Sciatic nerve (tissue), 2 donors: ENCODE data around the gene DNAI4. TPM values are rescaled to one million over a fixed set of nuclear protein-coding genes. Genes with fewer than 3 reads are reported as not detected.
"Not testable (repeated sequence)": the region's sequence is repeated elsewhere in the genome, so short reads cannot be mapped to it uniquely, and the experiment has no call there.

Source experiments
- ATAC-seq: fragments of 200-7000 bp; cut with Tn5 transposase; one replicate; pipeline ENCODE4 v1.9.1; 2020; ENCODE audit warnings: mild to moderate bottlenecking, moderate library complexity
- DNase-seq: peaks from one replicate; pipeline ENCODE4 v3.0.0-alpha.2; 2020; ENCODE audit warnings: low spot score
- intact Hi-C: fragments of 100-400 bp; cut with DNase I; formaldehyde crosslinking; loops from one replicate; pipeline ENCODE4 v1.14.2; 2022
- total RNA-seq: library from RNA; stranded (reverse); fragmentation: NEBNext Ultra II Directional; extraction: Animal tissue kit (Norgen Biotek cat#: 25700); gene quantifications from one replicate; pipeline ENCODE4 v1.2.1, GENCODE V29; 2021
- donor health status: DM: no; HTN: no; CAD: no.
- donor health status: DM: no; HTN: no; CAD: no.

Gene DNAI4
- total RNA-seq, 1 donor from 2014 or later = 70.9 TPM

DNA sequence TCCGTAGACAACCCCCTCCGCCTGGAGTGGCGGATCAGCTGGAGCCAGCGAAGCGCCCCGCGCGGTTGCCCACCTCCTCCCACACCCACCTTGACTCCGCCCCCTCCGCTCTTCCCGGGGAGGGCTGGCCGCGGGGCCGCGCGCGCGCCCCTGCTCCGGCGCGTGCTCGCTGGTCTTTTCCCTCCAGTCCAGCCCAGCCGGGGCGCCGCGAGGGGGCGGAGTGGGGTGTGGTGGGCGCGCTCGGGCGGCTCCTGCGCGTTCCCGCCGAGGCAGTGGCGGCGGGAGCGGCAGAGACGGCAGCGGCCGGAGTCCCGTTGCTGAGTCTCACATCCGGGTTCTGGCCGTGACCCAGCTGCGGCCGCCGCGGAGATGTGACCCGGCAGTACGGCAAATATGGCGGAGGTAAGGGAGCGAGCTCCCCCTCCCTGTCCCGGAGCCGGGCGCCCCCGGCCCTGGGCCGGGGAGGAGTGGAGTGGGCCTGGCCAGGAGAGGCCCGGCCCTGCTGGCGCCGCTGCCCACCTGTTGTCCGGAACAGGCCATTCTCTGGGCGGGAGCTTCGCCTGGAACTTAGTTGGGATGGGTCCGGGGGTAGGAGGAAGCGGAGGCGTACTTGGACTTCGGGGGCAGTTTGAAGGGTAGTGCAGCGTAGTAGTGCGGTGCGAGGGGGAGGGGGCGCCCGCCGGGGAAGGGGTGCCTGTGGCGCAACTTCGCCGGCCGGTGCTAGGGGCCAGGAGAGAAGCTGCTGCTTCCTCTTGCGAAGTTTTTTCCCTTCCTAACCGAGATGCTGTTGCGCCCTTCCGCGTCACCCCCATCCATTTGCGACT lies 5.6 kb upstream of the DNAI4 start:
- ATAC-seq (peak; percentile 86), DNase-seq (peak; percentile 97)
- intact Hi-C loops = no loop called here

DNA sequence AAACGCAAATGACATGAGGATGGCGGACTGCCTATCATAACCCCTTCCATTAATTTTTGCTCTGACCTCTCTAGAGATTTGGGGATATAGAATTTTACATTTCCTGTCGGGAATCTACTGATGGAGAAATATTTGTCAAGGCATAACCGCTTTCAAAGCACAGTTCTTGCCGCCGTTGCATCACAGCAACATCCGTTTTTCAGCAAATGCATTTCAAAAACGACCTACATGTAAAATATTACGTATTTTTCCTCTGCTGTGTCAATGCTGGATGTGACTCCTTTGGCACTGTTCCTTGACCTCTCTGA lies 5.0 kb upstream of the DNAI4 start:
- intact Hi-C loops = no loop called here
- ATAC-seq = no peak
- no peak for DNase-seq

DNA sequence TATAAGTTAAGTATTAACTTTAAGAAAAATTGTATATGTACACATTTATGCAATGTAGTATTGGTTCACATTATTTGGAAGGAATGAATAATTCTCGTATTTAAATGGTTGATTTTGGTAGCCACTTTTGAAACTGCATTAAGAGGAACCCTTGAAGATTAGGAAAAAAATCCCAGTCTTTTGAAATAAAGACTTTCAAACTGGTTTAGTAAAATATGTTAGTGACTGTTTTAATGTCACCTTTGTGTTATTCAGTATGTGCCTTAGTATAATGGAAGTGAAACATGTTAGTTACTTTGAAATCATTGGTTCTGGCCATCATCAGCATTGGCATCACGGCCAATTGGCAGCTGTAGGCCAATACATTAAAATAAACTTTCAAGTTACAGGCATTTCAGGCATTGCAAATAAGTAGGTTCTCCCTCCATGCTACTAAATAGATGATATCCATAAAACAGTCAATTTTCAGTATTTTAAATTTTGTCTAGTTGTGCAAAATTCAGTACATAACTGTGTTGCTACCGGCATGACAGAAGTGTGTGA lies 4.6 kb upstream of the DNAI4 start:
- intact Hi-C loops = no loop called here
- ATAC-seq = no peak
- no peak for DNase-seq

- intact Hi-C loops = no loop called here
- ATAC-seq = no peak
Observed at GRCh38 chr1:66927528-66927927, 2.9 kb upstream of the DNAI4 start.

DNA sequence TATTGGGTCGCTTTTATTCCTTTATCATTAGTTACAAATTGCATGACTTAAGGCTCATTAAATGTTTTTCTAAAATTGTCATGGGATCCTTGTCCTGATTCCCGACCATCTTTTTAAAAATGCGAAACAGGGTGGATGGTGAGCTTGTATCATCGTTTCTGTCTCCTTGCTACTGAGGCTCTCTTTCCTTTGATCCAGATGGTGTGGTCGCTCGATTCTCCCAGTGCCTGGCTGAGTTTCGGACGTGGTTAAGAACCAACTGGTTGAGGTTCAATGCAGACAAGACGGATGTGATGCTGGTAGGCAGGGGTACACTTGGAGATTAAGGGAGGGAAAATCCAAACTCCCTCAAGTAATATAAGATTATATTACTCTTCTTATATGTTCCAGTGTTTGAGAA lies 1.3 kb upstream of the DNAI4 start:
- intact Hi-C loops = no loop called here
- ATAC-seq (no peak), DNase-seq (no peak)

More at GRCh38 chr1:66927528-66927927, 2.9 kb upstream of the DNAI4 start:
- no peak for DNase-seq

DNA sequence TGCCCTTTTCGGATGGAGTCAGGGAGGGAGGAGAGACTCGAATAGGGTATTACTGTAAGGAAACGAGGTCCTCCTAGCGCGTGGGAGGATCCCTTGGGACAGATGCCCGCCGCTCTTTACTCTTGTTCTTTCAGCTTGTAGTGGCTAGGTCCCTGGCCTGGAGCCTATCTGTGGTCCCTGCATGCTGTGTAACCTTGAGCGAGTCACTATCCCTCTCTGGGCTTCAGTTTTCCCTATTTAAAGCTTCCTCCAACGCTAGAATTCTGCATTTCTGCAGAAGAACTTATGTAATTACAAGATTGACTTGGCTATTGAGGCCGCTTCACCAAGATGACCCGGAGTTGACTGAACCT lies 878 bp upstream of the DNAI4 start:
- intact Hi-C loops = no loop called here
- DNase-seq = no peak
- ATAC-seq = no peak

DNA sequence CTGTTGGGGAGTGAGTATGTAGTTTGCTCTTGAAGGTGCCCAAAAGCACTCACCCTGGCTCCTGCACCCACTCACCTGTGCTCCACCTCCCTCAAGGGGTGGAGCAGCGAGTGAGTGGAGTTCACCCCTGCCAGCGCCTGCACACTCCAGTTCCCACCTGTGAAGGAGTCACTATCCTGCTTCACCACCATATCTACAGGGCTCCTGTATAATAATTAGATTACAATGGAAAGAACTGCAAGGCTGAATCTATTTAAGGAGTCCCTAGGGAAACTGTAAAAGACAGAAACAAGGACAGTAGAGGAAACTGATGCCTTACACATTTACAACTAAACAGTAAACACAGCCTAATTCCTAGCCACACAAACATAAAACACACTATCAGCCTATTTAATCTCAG lies 4.1 kb downstream of the DNAI4 start:
- intact Hi-C loops = no loop called here
- ATAC-seq = no peak
- DNase-seq = no peak

GRCh38 chr1:66919828-66920227 lies 4.8 kb downstream of the DNAI4 start:
- intact Hi-C loops = no loop called here
- DNase-seq = no peak
- no peak for ATAC-seq

DNA sequence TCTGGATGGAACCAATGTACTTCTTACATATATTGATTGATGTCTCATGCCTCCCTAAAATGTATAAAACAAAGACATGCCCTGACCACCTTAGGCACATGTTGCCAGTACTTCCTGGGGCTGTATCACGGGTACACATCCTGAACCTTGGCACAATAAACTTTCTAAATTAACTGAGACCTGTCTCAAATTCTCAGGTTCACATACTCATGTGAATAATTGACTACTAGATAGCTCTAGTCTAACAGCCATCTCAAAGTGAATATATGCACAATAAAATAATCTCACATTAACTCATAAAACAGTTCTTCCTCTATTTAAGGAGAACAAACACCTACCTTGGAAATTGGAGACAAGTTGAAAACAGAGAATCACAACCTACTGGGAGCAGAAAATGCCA lies 5.6 kb downstream of the DNAI4 start:
- intact Hi-C loops = no loop called here
- ATAC-seq (no peak), DNase-seq (no peak)

GRCh38 chr1:66917476-66917875 lies 7.2 kb downstream of the DNAI4 start:
- ATAC-seq (no peak), DNase-seq (no peak)
- intact Hi-C loops = no loop called here

DNA sequence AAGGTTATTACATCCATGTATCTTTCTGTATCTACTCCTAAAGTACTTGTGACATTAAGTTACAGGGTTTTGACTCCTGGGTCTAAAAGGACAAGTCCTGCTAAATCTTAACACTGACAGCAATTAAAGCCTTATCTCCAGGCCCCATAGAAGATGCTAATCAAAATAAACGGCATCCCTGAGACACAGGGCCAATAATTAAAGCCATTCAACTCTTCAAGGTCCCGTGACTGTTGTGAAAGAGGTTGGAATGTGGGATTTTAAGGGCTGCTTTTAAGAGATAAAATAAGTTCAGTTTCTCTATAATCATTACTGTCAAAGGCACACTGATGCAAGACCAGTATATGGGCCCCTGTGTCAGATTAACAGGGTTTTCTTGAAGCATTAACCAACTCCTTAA lies 8.3 kb downstream of the DNAI4 start:
- DNase-seq (no peak), ATAC-seq (no peak)
- intact Hi-C loops = no loop called here

- ATAC-seq, DNase-seq, intact Hi-C loops: not testable (repeated sequence)
Observed at GRCh38 chr1:66915203-66915602, 9.5 kb downstream of the DNAI4 start.

DNA sequence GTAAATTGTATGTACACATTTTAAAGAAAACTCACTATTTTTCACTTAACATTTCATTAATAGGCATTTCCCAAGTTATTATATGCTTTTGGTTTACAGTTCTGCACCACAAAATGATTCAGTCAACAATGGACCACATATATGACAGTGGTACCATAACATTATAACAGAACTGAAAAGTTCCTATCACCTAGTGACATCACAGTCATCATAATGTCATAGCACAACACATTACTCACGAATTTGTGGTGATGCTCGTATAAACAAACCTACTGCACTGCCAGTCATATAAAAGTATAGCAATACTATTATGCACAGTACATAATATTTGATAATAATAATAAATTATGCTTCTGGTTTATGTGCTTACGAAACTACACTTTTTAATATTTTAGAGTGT lies 30.9 kb downstream of the DNAI4 start:
- ATAC-seq (no peak), DNase-seq (no peak)
- intact Hi-C loops = no loop called here

- DNase-seq (no peak), ATAC-seq (no peak)
- intact Hi-C loops = no loop called here
Observed at GRCh38 chr1:66890621-66891020, 34.0 kb downstream of the DNAI4 start.

GRCh38 chr1:66889030-66889429 lies 35.6 kb downstream of the DNAI4 start:
- DNase-seq (no peak), ATAC-seq (no peak)
- intact Hi-C loops = no loop called here

DNA sequence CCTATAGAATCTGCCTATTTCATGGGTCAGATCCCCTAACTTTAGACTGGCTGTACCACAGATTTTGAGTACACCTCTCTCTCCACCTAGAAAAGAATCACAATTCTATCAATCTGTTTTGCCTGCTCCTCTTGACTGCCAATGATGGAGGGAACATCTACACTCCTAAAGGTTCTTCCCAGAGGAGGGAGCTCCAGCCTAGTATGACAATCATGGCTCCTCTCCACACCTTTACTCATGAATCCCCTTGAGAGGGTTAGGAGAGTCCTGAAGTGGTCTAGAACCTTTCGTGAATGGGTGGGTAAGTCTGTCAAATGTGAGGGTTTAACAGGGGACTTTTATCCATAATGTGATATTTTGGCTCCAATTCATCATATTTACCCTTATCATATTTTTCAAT lies 48.0 kb downstream of the DNAI4 start:
- DNase-seq (no peak), ATAC-seq (no peak)
- intact Hi-C loops = no loop called here

- DNase-seq (no peak), ATAC-seq (no peak)
- intact Hi-C loops = no loop called here
Observed at GRCh38 chr1:66873111-66873510, 51.5 kb downstream of the DNAI4 start.

DNA sequence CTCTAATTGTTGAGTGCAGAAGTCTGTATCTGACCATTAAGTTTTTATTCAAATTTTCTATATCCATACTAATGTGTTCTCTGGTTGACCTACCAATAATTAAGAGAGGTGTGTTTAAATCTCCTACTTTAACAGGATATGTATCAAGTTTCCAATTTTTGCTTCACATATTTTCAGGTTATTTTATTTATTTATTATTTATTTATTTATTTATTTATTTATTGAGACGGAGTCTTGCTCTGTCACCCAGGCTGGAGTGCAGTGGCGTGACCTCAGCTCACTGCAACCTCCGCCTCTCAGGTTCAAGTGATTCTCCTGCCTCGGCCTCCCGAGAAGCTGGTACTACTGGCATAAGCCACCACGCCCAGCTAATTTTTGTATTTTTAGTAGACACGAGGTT lies 52.6 kb downstream of the DNAI4 start:
- ATAC-seq, intact Hi-C loops, DNase-seq: not testable (repeated sequence)

DNA sequence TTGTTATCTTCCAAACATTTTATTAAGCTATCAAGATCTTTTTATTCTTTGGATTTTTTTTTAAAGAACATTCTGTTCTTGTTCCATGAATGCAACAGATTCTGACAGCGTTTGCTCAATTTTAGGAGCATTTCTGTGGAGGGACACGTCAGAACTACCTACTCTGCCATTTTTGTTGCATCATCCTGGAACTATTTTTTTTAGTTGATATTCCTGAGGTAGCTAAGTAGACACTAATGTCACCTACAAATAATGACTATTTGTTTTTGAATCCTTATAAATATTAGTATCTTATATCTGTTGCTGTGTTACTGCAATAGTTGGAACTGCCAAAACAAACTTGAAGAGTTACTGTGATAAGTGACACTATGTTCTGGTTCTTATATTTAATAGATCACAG lies 57.2 kb downstream of the DNAI4 start:
- intact Hi-C loops = no loop called here
- ATAC-seq (no peak), DNase-seq (no peak)

DNA sequence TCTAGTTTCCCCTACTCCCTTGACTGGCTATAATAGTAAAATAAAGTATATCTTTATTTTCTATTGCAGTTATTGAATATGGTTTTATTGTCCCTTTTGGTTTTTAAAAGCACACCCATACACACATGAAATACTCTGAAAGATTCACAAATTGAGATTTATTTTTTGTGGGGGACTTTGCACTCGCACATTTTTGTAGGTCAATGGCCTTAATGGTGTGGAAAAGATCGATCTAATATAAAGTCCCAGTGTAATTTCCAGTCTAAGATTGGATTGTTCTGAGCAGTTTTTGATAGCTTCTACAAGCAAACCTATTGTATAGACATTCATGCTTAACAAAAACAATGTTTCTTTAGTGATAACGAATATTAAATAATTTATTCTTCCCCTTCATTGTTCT lies 64.1 kb downstream of the DNAI4 start:
- DNase-seq (no peak), ATAC-seq (no peak)
- intact Hi-C loops = no loop called here

DNA sequence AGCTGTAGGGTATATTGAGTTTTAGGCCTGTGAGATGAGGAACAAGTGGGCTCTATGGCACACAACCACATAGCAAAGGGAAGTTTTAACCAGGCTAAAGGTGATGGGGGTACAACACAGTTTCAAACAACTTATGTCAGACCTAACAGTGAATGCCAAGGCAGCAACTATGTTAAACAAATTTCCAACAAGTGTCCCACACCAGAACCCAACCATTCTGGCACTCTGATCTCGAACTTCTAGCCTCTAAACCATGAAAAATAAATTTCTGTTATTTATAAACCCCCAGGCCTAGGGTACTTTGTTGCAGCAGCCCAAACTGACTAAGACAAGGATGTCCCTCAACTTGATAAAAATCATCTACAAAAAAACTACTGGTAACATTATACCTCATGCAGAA lies 71.3 kb downstream of the DNAI4 start:
- no peak for DNase-seq
- intact Hi-C loops = no loop called here

More for the DNA sequence above, 71.3 kb downstream of the DNAI4 start:
- ATAC-seq = no peak
